Kidney glomerular epithelial cell (primary cell): ENCODE data around the gene NFATC2IP.
"Not testable (repeated sequence)": the region's sequence is repeated elsewhere in the genome, so short reads cannot be mapped to it uniquely, and the experiment has no call there.

Experiments used
- DNase-seq: peaks from one replicate; lab custom pipeline; 2025; lab: John Stamatoyannopoulos, UW

NFATC2IP gene

DNA sequence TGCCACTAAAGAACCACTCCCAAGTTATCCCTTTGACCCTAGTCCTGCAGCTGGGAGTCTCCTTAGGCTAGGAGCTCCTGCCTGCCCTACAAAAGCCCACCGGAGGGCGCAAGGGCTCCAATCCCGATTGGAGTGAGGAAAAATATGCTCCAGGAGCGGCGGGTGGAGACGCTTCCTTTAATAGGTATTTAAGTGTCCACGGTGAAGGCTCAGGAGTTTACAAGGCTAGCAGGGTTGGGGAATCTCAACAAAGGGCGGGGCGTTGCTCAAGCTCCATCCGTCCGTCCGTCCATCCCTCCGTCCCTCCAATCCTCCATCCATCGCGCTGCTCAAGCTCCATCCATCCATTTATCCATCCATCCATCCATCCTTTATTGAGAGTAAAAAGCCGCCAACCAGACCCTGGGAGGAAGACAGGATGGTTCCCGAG is 23.3 kb downstream of the NFATC2IP start:
- peak; percentile 67 for DNase-seq

DNA sequence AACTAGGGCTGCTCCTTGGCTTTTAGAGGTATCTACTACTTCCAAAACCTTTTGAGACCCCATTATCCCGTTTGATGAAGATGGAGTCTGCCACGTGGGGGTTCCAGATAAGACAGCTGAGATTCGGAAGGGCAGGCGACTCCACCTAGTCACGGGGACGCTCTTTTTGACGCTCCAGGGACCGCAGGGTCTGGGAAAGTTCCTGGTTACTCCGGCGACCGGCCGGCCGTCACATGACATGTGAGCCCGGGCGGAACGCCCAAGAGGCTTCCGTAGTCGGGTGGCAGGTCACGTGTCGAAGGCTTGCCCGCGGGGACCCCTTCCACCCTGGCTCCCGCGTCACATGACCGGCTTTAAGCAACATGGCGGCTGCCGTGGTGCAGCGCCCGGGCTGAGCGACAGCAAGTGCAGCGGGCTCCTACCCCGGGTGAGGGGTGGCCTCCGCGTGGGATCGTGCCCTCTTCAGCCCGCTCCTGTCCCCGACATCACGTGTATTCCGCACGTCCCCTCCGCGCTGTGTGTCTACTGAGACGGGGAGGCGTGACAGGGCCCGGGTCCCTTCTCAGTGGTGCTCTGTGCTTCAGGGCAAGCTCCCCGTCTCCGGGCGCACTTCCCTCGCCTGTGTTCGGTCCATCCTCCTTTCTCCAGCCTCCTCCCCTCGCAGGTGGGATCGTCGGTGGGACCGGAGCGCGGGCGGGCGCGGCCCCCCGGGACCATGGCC is 23.9 kb downstream of the NFATC2IP start, which contains the start of gene SPNS1:
Gene SPNS1, plus strand, starts transcription at position 342 of the 721 bp plus-strand sequence. Its CDS starts 374 bp downstream, at position 716.
- DNase-seq, result peak; percentile 80

DNA sequence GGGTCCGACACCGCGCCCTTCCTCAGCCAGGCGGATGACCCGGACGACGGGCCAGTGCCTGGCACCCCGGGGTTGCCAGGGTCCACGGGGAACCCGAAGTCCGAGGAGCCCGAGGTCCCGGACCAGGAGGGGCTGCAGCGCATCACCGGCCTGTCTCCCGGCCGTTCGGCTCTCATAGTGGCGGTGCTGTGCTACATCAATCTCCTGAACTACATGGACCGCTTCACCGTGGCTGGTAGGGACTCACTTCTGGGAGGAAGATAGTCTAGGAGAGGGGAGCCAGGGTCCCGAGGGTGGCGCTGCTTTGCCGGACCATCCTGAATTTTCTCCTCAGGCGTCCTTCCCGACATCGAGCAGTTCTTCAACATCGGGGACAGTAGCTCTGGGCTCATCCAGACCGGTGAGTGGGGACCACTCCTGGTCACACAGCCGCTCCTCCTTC is 24.4 kb downstream of the NFATC2IP start:
- no peak for DNase-seq

DNA sequence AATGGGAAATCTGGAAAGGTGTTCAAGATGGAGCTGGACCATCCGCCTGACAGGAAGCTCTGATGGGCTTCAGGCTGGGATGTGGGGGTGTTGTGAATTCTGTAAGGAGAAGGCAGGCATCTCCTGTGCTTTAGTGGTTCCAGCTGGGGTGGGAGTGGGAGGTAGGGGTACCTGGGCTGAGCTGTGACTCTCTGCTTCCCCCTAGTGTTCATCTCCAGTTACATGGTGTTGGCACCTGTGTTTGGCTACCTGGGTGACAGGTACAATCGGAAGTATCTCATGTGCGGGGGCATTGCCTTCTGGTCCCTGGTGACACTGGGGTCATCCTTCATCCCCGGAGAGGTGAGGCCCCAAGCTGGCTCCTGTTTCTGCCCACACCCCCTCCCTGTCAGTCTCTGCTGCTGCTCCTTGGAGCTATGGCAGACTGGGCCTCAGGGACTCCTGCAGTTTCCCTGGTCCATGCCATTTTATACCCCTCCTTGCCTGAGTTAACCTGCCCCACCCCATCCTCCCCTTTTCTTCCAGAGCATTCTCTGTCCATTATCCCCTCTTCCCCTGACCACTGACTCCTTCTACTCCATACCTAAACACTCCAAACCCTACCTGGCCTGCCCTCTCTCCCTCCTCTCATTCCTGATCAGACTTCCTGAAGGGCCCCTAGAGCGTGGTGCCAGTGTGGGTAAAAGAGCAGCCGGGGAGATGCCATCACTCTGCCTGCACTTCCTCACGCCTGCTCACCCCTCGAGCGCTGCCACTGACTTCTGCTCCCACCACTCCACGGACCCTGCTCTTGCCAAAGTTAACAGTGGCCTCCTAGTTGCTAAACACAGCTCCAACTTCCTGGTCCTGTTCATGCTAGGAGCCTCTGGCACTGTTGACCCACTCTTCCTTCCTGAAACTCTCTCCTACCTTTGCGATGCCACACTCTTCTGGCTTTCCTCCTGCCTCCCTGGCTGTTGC is 27.2 kb downstream of the NFATC2IP start:
- DNase-seq, result peak; percentile 0

DNA sequence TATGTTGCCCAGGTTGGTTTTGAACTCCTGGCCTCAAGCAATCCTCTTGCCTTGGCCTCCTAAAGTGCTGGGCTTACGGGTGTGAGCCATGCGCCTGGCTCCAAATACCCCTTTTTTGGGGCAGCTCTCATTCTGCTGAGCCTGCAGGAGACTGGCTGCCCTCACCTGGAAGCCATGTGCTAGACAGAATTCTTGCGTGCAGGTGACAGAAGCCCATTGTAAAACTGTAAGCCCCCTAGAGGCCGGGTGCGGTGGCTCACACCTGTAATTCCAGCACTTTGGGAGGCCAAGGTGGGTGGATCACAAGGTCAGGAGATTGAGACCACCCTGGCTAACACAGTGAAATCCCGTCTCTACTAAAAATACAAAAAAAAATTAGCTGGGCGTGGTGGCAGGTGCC is 29.6 kb downstream of the NFATC2IP start:
- not testable (repeated sequence) for DNase-seq

DNA sequence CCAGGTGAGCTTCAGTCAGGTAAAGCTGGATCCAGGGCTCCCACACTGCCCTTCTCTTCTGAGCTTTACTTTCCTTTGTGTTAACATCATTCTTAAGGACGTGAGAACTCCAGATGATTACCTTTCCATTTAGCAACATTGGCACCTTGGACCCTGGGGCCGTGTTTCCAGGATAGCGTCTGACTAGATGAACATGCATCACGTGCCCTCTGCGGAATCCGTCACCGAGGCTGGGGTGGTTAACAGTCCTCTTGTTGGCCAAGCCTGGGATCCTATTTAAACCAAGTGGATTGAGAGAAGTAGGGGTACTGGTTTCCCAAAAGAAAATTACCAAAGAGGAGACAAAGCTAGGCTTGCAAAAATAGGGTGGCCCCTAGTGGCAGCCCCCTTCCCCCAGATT is 30.2 kb downstream of the NFATC2IP start:
- DNase-seq, result no peak

DNA sequence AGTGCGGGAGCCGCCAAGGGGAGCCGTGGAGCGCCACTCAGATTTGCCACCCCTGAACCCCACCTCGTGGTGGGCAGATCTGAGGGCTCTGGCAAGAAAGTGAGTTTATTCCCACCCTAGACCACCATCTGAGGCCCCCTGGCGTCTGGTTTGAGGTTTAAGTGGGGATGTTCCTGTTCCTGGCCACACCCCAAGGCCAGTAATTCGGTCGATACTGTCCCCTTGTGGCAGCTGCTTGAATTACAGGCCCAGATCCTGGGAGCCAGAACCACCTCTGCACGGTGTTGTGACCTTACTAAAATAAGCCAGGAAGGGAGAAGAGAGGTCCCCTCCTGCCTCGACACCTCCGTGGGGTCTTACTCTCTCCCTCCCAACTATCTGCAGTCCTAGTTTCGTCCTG is 30.8 kb downstream of the NFATC2IP start:
- no peak for DNase-seq

DNA sequence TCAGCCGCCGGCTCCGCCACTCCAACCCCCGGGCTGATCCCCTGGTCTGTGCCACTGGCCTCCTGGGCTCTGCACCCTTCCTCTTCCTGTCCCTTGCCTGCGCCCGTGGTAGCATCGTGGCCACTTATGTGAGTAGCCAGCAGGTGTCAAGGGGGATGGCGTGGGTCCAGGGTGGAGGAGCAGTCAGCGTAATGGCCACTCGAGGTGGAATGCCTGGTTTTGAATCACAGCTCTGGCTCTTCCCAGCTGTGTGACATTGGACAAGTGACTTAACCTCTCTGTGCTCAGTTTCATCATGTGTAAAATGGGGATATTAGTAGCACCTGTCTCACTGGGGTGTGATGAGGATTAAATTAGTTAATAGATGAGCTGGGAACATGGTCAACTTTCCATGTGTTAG is 31.7 kb downstream of the NFATC2IP start:
- DNase-seq, result no peak

DNA sequence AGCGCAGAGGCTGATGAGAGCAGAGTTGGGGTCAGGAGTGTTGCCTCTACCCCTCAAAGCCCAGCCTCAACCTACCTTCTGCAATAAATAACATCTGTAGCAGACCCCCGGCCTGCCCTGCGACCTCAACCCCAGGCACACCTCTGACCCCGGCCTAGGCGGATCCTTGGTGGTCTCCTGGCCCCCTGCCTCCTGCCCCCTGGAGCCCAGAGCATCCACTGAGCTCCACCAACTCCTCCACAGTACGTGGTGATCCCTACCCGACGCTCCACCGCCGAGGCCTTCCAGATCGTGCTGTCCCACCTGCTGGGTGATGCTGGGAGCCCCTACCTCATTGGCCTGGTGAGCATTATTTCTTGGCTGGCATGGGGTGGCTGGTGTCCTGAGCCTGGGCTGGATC is 32.2 kb downstream of the NFATC2IP start:
- no peak for DNase-seq

DNA sequence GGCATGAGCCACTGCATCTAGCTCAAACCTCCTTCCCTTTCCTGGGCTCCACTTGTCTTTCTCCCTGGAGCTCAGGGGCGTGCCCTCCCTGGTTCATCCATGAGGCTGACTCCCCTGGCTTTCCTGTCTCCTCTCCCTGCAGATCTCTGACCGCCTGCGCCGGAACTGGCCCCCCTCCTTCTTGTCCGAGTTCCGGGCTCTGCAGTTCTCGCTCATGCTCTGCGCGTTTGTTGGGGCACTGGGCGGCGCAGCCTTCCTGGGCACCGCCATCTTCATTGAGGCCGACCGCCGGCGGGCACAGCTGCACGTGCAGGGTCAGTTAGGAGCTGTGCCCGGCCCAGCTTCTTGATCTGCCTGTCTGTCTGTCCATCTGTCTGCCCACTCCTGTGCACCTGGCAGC is 32.9 kb downstream of the NFATC2IP start:
- no peak for DNase-seq

DNA sequence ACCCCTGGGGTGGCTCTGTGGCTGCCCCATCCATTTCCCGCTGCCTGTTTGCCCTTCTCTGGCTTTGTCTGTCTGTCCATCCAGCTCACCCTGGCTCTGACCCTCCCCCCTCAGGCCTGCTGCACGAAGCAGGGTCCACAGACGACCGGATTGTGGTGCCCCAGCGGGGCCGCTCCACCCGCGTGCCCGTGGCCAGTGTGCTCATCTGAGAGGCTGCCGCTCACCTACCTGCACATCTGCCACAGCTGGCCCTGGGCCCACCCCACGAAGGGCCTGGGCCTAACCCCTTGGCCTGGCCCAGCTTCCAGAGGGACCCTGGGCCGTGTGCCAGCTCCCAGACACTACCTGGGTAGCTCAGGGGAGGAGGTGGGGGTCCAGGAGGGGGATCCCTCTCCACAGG is 33.4 kb downstream of the NFATC2IP start:
- DNase-seq, result no peak

DNA sequence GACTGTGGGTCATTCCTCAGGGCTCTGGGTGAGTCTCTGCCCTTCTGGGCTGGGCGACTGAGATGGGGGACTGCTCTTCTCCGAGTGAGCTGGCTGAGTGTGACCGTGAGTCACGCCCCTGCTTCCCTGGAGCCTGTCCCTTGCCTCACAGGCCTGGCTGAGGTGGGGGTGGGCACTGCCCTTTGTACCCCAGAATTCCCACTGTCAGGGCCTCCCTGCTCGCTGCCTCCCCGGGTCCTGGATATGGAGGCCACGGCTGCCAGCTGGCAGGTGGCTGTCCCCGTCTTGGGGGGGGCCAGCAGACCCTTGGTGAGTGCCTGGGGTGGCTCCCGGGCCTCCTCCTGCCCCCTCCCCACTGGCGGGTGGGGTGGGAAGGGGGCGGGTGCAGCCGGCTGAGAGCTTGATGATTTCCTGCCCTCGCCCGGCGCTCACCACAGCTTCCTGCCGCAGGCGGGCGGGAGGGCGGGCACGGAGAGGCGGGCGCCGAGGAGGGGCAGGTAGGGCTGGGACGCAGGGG is 33.9 kb downstream of the NFATC2IP start, which contains the start of gene LAT:
Gene LAT, plus strand, starts transcription at position 434 of the 517 bp plus-strand sequence. CDS start 366 bp downstream, outside the sequence.
- no peak for DNase-seq

DNA sequence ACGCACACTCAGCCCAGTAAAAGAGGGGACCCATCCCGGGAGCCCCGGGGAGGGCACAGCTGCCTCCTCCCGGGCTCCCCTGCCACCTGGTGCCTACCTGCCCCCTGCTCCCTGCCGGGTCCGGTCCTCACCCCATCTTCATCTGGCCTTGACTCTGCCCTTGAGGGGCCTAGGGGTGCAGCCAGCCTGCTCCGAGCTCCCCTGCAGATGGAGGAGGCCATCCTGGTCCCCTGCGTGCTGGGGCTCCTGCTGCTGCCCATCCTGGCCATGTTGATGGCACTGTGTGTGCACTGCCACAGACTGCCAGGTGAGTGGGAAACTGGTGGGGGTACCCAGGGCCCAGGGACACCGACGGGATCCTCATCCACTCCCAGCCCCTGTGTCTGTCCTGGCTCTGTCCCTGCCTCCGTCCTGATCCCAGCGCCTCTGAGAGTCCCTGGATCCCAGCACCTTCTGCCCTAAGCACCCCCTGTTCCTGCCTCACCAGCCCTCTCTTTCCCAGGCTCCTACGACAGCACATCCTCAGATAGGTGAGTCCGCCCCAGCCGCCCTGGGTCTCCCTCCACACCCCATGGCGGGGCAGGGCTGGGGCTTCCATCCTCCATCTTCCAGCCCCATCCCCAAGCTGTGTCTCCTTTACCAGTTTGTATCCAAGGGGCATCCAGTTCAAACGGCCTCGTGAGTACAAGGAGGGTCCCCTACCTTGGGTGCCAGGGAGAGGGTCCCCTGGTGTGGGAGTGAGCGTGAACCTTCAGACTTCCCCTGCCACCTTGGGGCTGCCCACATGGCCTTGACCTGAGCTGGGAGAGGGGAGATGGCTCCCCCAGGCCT is 34.7 kb downstream of the NFATC2IP start:
- no peak for DNase-seq

DNA sequence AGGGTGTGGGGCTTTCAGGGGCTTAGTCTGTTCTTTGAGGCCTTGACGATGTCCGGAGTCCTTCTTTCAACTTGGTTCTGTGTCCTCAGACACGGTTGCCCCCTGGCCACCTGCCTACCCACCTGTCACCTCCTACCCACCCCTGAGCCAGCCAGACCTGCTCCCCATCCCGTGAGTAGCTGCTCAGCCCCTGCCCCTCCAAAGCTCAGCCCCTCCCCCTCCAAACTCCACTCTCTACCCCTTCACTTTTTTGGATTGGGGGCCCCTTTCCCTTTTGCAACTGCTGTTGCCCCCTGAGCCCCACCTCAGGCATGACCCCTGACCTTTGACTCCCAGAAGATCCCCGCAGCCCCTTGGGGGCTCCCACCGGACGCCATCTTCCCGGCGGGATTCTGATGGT is 35.3 kb downstream of the NFATC2IP start:
- no peak for DNase-seq

DNA sequence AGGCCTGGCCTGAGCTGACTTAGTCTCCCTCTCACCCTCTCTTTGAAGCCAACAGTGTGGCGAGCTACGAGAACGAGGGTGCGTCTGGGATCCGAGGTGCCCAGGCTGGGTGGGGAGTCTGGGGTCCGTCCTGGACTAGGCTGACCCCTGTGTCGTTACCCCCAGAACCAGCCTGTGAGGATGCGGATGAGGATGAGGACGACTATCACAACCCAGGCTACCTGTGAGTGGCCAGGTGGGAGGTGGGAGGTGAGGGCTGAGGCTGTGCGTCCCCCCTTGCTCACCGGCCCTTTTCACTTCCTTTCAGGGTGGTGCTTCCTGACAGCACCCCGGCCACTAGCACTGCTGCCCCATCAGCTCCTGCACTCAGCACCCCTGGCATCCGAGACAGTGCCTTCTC is 35.8 kb downstream of the NFATC2IP start:
- DNase-seq, result no peak

DNA sequence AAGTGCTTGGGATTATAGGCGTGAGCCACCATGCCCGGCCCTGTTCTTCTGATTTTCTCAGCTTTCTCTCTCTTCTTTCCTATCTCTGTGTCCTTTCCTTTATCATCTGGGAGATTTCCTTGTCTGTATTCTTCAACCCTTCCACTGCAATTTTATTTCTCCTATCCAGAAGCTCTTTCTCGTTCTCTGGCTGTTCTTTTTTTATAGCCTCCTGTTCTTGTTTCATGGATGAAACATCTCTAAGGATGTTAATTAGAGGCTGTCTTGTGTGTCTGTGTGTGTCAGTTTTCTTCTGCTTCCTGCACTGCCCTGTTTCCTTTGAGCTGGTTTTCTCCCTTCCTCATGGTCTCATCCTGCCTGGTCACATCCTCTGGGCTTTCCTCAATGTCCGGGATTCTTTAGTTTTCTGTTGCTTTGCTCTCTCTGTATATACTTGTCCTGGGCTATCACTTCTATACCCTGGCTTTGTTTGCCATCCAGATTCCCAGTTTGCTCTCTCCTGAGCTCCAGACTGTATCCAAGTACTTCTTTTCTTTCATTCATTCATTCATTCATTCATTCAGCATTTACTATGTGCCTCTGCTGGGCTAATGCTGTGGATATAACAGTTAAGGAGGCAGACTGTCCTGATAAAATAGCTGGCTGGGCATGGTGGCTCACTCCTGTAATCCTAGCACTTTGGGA is 36.6 kb downstream of the NFATC2IP start:
- no peak for DNase-seq

DNA sequence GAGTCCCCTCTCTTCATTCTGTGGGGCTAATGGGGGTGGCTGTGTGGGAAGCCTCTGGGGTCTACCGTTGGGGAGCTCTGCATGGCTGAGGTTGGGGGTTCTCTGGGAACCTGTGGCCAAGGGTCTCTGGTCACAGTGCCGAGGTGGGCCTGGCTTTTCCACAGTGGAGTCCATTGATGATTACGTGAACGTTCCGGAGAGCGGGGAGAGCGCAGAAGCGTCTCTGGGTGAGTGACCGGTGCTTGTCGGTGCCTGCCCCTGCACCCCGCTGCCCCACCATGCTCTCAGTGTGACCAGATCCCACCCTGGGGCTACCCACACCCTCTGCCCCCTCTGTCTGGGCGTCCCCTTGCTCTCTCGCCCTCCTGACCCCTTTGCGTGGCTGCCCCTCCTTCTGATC is 38.6 kb downstream of the NFATC2IP start:
- DNase-seq, result no peak

DNA sequence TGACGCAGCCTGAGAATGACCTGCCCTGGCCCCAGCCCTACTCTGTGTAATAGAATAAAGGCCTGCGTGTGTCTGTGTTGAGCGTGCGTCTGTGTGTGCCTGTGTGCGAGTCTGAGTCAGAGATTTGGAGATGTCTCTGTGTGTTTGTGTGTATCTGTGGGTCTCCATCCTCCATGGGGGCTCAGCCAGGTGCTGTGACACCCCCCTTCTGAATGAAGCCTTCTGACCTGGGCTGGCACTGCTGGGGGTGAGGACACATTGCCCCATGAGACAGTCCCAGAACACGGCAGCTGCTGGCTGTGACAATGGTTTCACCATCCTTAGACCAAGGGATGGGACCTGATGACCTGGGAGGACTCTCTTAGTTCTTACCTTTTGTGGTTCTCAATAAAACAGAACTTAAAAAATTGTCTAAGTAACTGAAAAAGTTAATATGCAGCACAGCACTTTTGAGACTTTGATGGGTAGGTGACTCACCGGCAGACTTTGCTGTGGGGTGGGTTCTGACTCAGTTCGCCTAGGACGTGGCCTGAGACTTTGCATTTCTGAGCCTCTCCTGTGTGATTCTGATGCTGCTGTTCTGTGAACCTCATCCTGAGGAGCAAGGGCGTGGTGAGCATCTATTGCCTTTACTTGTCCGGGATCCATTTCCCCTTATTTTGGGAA is 39.8 kb downstream of the NFATC2IP start:
- DNase-seq, result no peak

DNA sequence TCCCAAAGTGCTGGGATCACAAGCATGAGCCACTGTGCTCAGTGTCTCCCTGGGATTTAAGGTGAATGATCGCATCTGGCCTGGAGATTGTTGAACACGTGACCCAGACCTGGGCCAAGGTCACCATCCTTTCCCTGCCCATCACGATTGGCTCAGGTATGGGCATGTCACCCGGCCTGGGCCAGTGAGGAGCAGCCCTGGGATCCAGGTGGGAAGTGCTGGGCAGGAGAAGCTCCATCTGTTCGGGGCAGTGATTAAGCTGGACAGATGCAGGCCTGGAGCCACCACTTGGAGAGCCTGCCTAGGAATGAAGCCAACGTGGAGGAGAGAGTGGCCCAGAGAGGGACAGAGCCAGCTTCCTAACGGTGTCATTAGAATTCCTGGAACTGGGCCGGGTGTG is 41.0 kb downstream of the NFATC2IP start:
- DNase-seq, result no peak

DNA sequence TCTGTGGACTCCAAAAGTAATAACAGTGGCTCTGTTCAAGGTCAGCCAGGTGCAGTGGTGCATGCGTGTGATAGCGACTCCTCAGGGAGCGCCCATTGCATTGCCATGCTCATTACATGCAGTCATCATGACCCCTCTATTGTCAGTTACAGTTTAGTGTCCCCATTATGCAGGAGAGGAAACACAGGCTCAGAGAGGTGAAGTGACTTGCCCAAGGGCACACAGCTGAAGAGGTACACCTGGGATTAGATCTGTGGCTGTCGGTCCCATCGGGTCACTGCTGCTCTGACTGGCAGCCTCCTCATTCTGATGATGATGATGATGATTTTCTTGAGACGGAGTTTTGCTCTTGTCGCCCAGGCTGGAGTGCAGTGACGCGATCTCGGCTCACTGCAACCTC is 41.8 kb downstream of the NFATC2IP start:
- no peak for DNase-seq

DNA sequence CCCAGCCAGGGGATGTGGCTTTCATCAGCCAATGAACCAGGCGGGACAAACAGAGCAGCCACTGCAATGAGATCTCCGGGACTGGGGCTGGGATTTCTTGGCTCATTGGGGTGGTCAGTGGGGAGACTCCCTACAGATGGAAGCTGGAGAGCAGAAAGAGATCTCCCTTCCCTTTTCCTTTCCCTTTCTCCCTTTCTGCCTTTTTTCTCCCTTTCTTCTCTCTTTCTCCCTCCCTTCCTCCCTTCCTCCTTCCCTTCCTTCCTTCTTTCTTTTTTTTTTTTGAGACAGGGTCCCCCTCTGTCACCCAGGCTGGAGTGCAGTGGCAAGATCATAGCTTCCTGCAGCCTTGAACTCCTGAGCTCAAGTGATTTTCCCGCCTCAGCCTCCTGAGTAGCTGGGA is 48.1 kb downstream of the NFATC2IP start:
- no peak for DNase-seq
